ENCODE measurements around the gene GNB1L. TPM values are rescaled to one million over a fixed set of nuclear protein-coding genes. Genes with fewer than 3 reads are reported as not detected.

GNB1L gene
- total RNA-seq, 1 experiment from 2014 or later, result 12.2 TPM

DNA sequence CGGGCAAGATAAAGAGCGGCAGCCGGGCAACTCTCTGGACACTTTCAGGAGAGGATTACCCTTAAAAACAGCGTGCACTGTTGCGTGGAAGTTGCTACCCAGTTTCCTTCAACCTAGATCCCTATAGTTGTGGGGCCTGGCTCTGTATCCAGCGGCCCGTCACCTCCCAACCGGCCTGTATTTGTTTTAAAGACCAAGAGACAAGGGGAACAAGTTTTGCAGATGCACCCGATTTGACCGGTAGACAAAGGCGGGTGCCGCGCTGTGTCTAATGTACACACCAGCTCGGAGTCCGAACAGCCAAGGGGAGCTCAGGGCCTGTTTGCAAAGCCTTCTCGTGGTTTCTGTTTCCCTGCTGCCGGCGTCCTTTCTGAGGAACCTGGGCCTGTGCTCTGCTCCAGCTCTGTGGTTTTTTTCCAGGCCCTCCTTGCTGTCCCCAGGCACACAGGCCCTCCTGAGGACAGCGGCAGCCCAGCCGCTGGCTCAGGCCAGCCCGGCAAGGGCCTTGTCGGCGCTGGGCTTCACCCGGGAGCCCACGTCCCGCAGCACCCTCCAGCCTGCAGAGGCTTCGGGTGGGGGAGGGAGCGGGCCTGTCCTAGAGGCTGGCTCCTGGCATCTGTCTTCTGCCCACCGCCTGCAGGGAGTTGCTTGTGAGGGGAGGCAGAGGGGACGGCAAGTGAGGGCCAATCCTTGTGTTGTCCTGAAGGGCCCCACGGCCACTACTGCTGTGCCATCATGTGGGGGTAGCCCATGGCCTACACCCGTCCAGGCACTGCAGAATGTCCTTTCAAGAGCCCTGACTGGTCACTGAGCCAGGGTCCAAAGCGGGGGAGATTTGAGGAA, 92.7 kb downstream of the GNB1L start:
- H3K27ac ChIP-seq (ENCODE audit: low read length), result peak overlapping the region; percentile 88
- H3K4me1 ChIP-seq (ENCODE audit: control insufficient read depth, insufficient read depth, low read length), result peaks cover 26% of the 10 kb centered on the region
- no peak for DNase-seq (ENCODE audit: low read depth, low spot score)
- H3K36me3 ChIP-seq (ENCODE audit: control insufficient read depth, insufficient read depth, low read length), result no peaks in the 10 kb centered on the region; the same call in 1 of the 2 replicates
- no peaks in the 10 kb centered on the region for H3K27me3 ChIP-seq (ENCODE audit: control insufficient read depth, insufficient read depth, low read length)
- ChIA-PET POLR2A (no interaction called here), CTCF (no interaction called here)
- TF ChIP-seq SIN3A (IDR thresholded peaks at IDR 0.05; ENCODE audit: borderline replicate concordance, insufficient read depth, low read depth, low read length) (no peak), TCF7L2 (IDR thresholded peaks at IDR 0.05; ENCODE audit: low read depth, low read length) (no peak), POLR2AphosphoS5 (IDR thresholded peaks at IDR 0.05; ENCODE audit: low read depth, low read length) (no peak)
- TF ChIP-seq, protein P1, sequence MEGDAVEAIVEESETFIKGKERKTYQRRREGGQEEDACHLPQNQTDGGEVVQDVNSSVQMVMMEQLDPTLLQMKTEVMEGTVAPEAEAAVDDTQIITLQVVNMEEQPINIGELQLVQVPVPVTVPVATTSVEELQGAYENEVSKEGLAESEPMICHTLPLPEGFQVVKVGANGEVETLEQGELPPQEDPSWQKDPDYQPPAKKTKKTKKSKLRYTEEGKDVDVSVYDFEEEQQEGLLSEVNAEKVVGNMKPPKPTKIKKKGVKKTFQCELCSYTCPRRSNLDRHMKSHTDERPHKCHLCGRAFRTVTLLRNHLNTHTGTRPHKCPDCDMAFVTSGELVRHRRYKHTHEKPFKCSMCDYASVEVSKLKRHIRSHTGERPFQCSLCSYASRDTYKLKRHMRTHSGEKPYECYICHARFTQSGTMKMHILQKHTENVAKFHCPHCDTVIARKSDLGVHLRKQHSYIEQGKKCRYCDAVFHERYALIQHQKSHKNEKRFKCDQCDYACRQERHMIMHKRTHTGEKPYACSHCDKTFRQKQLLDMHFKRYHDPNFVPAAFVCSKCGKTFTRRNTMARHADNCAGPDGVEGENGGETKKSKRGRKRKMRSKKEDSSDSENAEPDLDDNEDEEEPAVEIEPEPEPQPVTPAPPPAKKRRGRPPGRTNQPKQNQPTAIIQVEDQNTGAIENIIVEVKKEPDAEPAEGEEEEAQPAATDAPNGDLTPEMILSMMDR (IDR thresholded peaks at IDR 0.05), result no peak
- TF ChIP-seq, protein P2, sequence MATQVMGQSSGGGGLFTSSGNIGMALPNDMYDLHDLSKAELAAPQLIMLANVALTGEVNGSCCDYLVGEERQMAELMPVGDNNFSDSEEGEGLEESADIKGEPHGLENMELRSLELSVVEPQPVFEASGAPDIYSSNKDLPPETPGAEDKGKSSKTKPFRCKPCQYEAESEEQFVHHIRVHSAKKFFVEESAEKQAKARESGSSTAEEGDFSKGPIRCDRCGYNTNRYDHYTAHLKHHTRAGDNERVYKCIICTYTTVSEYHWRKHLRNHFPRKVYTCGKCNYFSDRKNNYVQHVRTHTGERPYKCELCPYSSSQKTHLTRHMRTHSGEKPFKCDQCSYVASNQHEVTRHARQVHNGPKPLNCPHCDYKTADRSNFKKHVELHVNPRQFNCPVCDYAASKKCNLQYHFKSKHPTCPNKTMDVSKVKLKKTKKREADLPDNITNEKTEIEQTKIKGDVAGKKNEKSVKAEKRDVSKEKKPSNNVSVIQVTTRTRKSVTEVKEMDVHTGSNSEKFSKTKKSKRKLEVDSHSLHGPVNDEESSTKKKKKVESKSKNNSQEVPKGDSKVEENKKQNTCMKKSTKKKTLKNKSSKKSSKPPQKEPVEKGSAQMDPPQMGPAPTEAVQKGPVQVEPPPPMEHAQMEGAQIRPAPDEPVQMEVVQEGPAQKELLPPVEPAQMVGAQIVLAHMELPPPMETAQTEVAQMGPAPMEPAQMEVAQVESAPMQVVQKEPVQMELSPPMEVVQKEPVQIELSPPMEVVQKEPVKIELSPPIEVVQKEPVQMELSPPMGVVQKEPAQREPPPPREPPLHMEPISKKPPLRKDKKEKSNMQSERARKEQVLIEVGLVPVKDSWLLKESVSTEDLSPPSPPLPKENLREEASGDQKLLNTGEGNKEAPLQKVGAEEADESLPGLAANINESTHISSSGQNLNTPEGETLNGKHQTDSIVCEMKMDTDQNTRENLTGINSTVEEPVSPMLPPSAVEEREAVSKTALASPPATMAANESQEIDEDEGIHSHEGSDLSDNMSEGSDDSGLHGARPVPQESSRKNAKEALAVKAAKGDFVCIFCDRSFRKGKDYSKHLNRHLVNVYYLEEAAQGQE (IDR thresholded peaks at IDR 0.05; ENCODE audit: insufficient read depth in 1 of 2, low read depth in 2 of 2, low read length in 1 of 2), result no peak
- H3K9me3 ChIP-seq (ENCODE audit: control insufficient read depth, insufficient read depth, low read depth, low read length), result no peaks in the 10 kb centered on the region
- peak overlapping the region; percentile 52 to 60 for H3K4me3 ChIP-seq (ENCODE audit: low read depth in 2 of 2, low read length in 2 of 2)
- intact Hi-C loops (cut with micrococcal nuclease; ENCODE audit: unreplicated experiment), result no loop called here
- no TSS peak for BruUV-seq (replicated peaks)
- in situ Hi-C loops (cut with HindIII; ENCODE audit: low pct_unique_long_range_greater_than_20kb, low sequenced_read_pairs), result no loop called here
- ATAC-seq, result no peak

DNA sequence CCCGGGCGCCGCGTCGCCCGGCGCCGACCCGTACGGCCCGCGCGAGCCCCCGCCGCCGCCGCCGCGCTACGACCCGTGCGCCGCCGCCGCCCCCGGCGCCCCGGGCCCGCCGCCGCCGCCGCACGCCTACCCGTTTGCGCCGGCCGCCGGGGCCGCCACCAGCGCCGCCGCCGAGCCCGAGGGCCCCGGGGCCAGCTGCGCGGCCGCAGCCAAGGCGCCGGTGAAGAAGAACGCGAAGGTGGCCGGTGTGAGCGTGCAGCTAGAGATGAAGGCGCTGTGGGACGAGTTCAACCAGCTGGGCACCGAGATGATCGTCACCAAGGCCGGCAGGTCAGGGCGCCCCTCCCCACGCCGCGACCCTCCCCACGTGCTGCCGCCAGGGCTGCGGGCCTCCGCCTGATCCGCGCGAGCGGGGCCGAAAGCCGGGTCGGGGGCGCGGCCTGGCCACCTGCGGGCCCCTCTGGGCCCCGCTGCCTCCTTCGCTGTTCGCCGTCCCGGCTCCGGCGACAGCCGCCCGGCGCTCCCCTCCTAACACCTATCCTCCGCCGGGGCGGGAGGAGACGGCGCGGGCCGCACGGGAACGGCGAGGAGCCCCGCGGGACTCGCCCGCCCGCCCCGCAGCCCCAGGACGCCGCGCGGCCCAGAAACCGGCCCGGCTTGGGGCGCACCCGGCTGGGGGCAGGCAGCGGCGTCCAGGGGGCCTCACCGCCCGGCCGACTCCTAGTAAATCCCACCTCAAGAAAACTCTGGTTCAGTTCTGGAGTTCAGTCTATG, 93.5 kb downstream of the GNB1L start:
- no peak for TF ChIP-seq POLR2AphosphoS5 (IDR thresholded peaks at IDR 0.05; ENCODE audit: low read depth, low read length)
- TF ChIP-seq, protein P2 (IDR thresholded peaks at IDR 0.05; ENCODE audit: insufficient read depth in 1 of 2, low read depth in 2 of 2, low read length in 1 of 2), result no peak
- TF ChIP-seq, protein P1 (IDR thresholded peaks at IDR 0.05), result no peak
- DNase-seq (ENCODE audit: low read depth, low spot score), result no peak
- peak overlapping the region; percentile 52 to 60 for H3K4me3 ChIP-seq (ENCODE audit: low read depth in 2 of 2, low read length in 2 of 2)
- H3K9me3 ChIP-seq (ENCODE audit: control insufficient read depth, insufficient read depth, low read depth, low read length), result no peaks in the 10 kb centered on the region
- in situ Hi-C loops (cut with HindIII; ENCODE audit: low pct_unique_long_range_greater_than_20kb, low sequenced_read_pairs) (no loop called here), intact Hi-C loops (cut with micrococcal nuclease; ENCODE audit: unreplicated experiment) (no loop called here)
- ChIA-PET POLR2A (no interaction called here), CTCF (no interaction called here)
- H3K36me3 ChIP-seq (ENCODE audit: control insufficient read depth, insufficient read depth, low read length), result no peaks in the 10 kb centered on the region
- H3K27ac ChIP-seq (ENCODE audit: low read length), result peak overlapping the region; percentile 88
- no peaks in the 10 kb centered on the region for H3K27me3 ChIP-seq (ENCODE audit: control insufficient read depth, insufficient read depth, low read length)
- ATAC-seq, result no peak
- no TSS peak for BruUV-seq (replicated peaks)
- H3K4me1 ChIP-seq (ENCODE audit: control insufficient read depth, insufficient read depth, low read length), result peaks cover 29% of the 10 kb centered on the region

All from Panc1 (cell line).